NCI-H526 (cell line): Measurements from ENCODE around the gene ETV3.

Experiments
- DNase-seq, 2 experiments: peaks; one replicate each; lab custom pipeline; 2025; lab: John Stamatoyannopoulos, UW

The ETV3 gene

GRCh38 chr1:157091186-157091585 is 47.0 kb downstream of the ETV3 start:
- no peak for DNase-seq

- DNase-seq: no peak
These were observed 47.4 kb downstream of the ETV3 start for GRCh38 chr1:157090771-157091170.

GRCh38 chr1:157090196-157090647 is 48.0 kb downstream of the ETV3 start:
- DNase-seq: peak; percentile 80 to 97

GRCh38 chr1:157089789-157090188 is 48.4 kb downstream of the ETV3 start:
- no peak for DNase-seq

- no peak for DNase-seq
These were observed 49.6 kb downstream of the ETV3 start for GRCh38 chr1:157088607-157089006.

GRCh38 chr1:157087030-157087429 is 51.2 kb downstream of the ETV3 start:
- DNase-seq: no peak

GRCh38 chr1:157086299-157086698 is 51.9 kb downstream of the ETV3 start:
- DNase-seq: no peak

GRCh38 chr1:157085421-157085820 is 52.8 kb downstream of the ETV3 start:
- no peak for DNase-seq

- no peak for DNase-seq
These were observed 53.5 kb downstream of the ETV3 start for GRCh38 chr1:157084720-157085119.

- DNase-seq: no peak
These were observed 56.5 kb downstream of the ETV3 start for GRCh38 chr1:157081707-157082106.

- DNase-seq: no peak
These were observed 57.5 kb downstream of the ETV3 start for GRCh38 chr1:157080714-157081113.

- no peak for DNase-seq
These were observed 60.8 kb downstream of the ETV3 start for GRCh38 chr1:157077394-157077793.

- DNase-seq: peak; percentile 83 to 96
These were observed 64.1 kb downstream of the ETV3 start for GRCh38 chr1:157073944-157074685.
